ENCODE results near the gene EPOP.

The EPOP gene

DNA sequence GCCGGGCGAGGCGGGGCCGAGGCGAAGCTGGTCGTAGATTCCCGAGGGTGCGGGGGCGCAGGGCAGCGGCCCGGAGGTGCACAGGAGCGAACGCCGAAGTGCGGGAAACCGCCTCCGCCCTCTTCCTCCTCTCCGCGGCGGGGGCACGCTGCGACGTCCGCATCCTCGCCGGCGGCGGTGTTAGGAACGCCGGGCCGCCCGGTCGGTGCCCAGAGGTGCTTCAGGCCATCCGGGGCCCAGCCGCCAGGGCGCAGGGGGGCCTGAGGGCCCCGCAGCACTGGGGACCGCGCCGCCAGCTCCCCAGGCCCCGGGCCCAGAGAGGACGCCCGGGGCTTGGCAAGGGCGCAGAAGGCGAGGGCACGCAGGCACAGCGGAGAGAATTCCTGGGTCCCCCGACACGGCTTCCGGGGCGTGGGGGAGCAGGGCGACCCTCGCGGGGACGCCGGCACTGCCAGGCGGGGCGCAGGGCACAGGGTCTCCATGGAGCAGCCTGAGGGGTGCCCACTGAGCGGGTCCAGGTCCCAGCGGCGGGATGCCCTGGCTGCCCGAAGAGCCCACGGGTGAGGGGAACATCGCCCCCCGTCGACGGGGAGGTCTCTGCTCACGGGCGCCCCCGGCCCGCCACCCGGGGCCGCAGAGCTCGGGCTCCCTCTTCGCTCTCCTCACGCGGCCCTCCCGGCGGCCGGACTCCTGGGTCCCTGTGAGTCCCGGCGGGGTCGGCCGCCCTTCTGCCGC is 576 bp downstream of the EPOP start:
- no peaks in the 10 kb centered on the region for H3K9me3 ChIP-seq (ENCODE audit: control insufficient read depth in 5 of 5, low read length in 5 of 5)
- peaks cover 22 to 47% (median 33%) of the 10 kb centered on the region in 5 donors for H3K27me3 ChIP-seq (ENCODE audit: control insufficient read depth in 5 of 5, insufficient read depth in 4 of 5, low read length in 5 of 5)
- H3K27ac ChIP-seq (ENCODE audit: low read depth, low read length): no peak overlapping the region
- H3K9ac ChIP-seq (ENCODE audit: low read length in 5 of 5): peak overlapping the region in 3 of 5 donors; percentile 68 to 74 (median 68)
- H3K36me3 ChIP-seq (ENCODE audit: control insufficient read depth in 5 of 5, insufficient read depth in 5 of 5, low read length in 5 of 5): no peaks in the 10 kb centered on the region
- H3K4me3 ChIP-seq (ENCODE audit: low read depth in 1 of 5, low read length in 5 of 5): peak overlapping the region in 4 of 5 donors; percentile 44 to 65 (median 51)
- H3K4me1 ChIP-seq (ENCODE audit: control insufficient read depth in 5 of 5, insufficient read depth in 5 of 5, low read length in 5 of 5): peaks cover 0 to 30% (median 19%) of the 10 kb centered on the region in 5 donors

DNA sequence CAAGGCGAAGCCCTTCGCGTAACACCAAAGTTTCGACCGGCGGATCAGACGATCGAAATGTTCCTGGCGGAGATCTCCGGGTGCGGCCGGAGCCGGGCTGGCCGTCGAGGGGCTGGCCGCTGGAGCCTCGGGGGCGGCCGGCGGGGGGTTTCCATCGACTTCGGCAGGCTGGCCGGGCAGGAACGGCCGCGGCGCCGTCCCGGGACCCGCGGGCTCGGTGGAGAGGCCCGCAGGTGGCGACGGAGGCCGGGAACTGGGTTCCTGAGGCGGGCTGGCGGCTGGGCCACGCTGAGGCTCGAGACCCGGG is 1.1 kb downstream of the EPOP start:
- Histone ChIP-seq H3K9me3 (ENCODE audit: control insufficient read depth in 5 of 5, low read length in 5 of 5) (no peaks in the 10 kb centered on the region), H3K9ac (ENCODE audit: low read length in 5 of 5) (no peak overlapping the region), H3K27ac (ENCODE audit: low read depth, low read length) (no peak overlapping the region), H3K4me1 (ENCODE audit: control insufficient read depth in 5 of 5, insufficient read depth in 5 of 5, low read length in 5 of 5) (peaks cover 0 to 30% (median 19%) of the 10 kb centered on the region in 5 donors), H3K4me3 (ENCODE audit: low read depth in 1 of 5, low read length in 5 of 5) (peak overlapping the region in 2 of 5 donors; percentile 50 to 65), H3K27me3 (ENCODE audit: control insufficient read depth in 5 of 5, insufficient read depth in 4 of 5, low read length in 5 of 5) (peaks cover 25 to 50% (median 36%) of the 10 kb centered on the region in 5 donors), H3K36me3 (ENCODE audit: control insufficient read depth in 5 of 5, insufficient read depth in 5 of 5, low read length in 5 of 5) (no peaks in the 10 kb centered on the region)

- H3K36me3 ChIP-seq (ENCODE audit: control insufficient read depth in 5 of 5, insufficient read depth in 5 of 5, low read length in 5 of 5): no peaks in the 10 kb centered on the region
- no peaks in the 10 kb centered on the region for H3K9me3 ChIP-seq (ENCODE audit: control insufficient read depth in 5 of 5, low read length in 5 of 5)
- peaks cover 0 to 30% (median 19%) of the 10 kb centered on the region in 5 donors for H3K4me1 ChIP-seq (ENCODE audit: control insufficient read depth in 5 of 5, insufficient read depth in 5 of 5, low read length in 5 of 5)
- H3K4me3 ChIP-seq (ENCODE audit: low read depth in 1 of 5, low read length in 5 of 5): peak overlapping the region in 2 of 5 donors; percentile 50 to 65
- H3K27me3 ChIP-seq (ENCODE audit: control insufficient read depth in 5 of 5, insufficient read depth in 4 of 5, low read length in 5 of 5): peaks cover 25 to 50% (median 36%) of the 10 kb centered on the region in 5 donors
- H3K27ac ChIP-seq (ENCODE audit: low read depth, low read length): no peak overlapping the region
- H3K9ac ChIP-seq (ENCODE audit: low read length in 5 of 5): no peak overlapping the region
Measured at GRCh38 chr17:38672788-38673706, 1.7 kb downstream of the EPOP start.

DNA sequence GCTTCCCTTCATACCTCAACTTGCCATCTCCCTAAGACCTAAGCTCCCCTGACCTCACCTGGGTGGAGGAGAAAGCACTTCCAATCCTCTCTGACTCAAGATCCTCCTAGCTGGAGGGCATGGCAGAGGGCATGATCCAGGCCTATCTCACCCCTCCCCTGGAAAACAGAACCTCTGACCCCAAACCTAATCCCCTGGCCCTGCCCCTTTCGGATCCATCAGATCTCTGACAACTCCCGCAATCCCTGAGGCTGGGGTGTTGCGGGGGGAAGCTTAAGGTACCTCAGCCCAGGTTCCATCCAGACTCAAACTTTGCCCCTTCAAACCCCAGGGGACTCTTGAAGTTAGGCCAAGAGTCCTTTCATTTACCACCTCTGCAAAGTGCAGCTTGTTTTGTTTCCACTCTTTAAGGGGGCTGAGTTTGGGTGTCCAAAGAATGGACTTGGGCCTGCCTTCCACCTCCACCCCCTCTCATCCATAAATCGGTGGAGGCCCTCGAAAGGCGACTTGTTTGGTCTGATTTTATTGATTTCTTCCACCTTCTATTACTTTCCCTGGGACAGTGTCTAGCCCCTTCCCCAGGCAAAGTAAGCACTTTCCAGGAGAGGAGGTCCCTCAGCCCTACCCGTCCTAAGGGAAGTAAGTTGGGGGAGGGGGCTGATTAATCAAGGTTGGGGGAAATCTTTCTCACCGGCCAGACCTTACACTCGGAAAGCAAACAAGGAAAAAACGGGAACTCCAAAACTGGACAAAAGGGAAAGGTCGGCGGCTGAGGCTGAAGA is 2.6 kb downstream of the EPOP start:
- Histone ChIP-seq H3K4me1 (ENCODE audit: control insufficient read depth in 5 of 5, insufficient read depth in 5 of 5, low read length in 5 of 5) (peaks cover 0 to 27% (median 16%) of the 10 kb centered on the region in 5 donors), H3K27me3 (ENCODE audit: control insufficient read depth in 5 of 5, insufficient read depth in 4 of 5, low read length in 5 of 5) (peaks cover 25 to 50% (median 36%) of the 10 kb centered on the region in 5 donors), H3K4me3 (ENCODE audit: low read depth in 1 of 5, low read length in 5 of 5) (no peak overlapping the region), H3K9me3 (ENCODE audit: control insufficient read depth in 5 of 5, low read length in 5 of 5) (no peaks in the 10 kb centered on the region), H3K9ac (ENCODE audit: low read length in 5 of 5) (no peak overlapping the region), H3K36me3 (ENCODE audit: control insufficient read depth in 5 of 5, insufficient read depth in 5 of 5, low read length in 5 of 5) (no peaks in the 10 kb centered on the region), H3K27ac (ENCODE audit: low read depth, low read length) (no peak overlapping the region)

GRCh38 chr17:38669520-38669919 is 5.2 kb downstream of the EPOP start:
- H3K27me3 ChIP-seq (ENCODE audit: control insufficient read depth in 5 of 5, insufficient read depth in 4 of 5, low read length in 5 of 5): peaks cover 24 to 43% (median 35%) of the 10 kb centered on the region in 5 donors

DNA sequence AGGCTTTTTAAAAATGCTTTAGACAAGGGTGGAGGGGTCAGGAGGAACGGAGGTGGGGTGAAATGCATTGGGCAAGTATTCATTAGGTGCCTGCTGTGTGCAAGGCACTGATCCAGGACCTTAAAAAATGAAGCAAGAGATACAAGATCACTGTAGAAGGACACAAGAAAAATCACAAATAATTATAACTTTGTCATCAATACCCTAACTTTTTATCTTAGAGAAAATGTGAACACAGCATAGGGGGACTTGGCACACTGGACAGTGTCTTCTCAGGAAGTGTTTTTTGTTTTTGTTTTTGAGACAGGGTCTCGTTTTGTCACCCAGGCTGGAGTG is 7.0 kb downstream of the EPOP start:
- Histone ChIP-seq H3K36me3 (ENCODE audit: control insufficient read depth in 5 of 5, insufficient read depth in 5 of 5, low read length in 5 of 5) (no peaks in the 10 kb centered on the region), H3K27ac (ENCODE audit: low read depth, low read length) (no peak overlapping the region), H3K4me3 (ENCODE audit: low read depth in 1 of 5, low read length in 5 of 5) (no peak overlapping the region), H3K9ac (ENCODE audit: low read length in 5 of 5) (no peak overlapping the region), H3K27me3 (ENCODE audit: control insufficient read depth in 5 of 5, insufficient read depth in 4 of 5, low read length in 5 of 5) (peaks cover 20 to 32% (median 30%) of the 10 kb centered on the region in 5 donors), H3K9me3 (ENCODE audit: control insufficient read depth in 5 of 5, low read length in 5 of 5) (no peaks in the 10 kb centered on the region), H3K4me1 (ENCODE audit: control insufficient read depth in 5 of 5, insufficient read depth in 5 of 5, low read length in 5 of 5) (no peaks in the 10 kb centered on the region)

More at GRCh38 chr17:38669520-38669919, 5.2 kb downstream of the EPOP start:
- Histone ChIP-seq H3K4me1 (ENCODE audit: control insufficient read depth in 5 of 5, insufficient read depth in 5 of 5, low read length in 5 of 5) (peaks cover 0 to 12% (median 7%) of the 10 kb centered on the region in 5 donors), H3K9me3 (ENCODE audit: control insufficient read depth in 5 of 5, low read length in 5 of 5) (no peaks in the 10 kb centered on the region), H3K36me3 (ENCODE audit: control insufficient read depth in 5 of 5, insufficient read depth in 5 of 5, low read length in 5 of 5) (no peaks in the 10 kb centered on the region), H3K9ac (ENCODE audit: low read length in 5 of 5) (no peak overlapping the region), H3K27ac (ENCODE audit: low read depth, low read length) (no peak overlapping the region), H3K4me3 (ENCODE audit: low read depth in 1 of 5, low read length in 5 of 5) (no peak overlapping the region)

DNA sequence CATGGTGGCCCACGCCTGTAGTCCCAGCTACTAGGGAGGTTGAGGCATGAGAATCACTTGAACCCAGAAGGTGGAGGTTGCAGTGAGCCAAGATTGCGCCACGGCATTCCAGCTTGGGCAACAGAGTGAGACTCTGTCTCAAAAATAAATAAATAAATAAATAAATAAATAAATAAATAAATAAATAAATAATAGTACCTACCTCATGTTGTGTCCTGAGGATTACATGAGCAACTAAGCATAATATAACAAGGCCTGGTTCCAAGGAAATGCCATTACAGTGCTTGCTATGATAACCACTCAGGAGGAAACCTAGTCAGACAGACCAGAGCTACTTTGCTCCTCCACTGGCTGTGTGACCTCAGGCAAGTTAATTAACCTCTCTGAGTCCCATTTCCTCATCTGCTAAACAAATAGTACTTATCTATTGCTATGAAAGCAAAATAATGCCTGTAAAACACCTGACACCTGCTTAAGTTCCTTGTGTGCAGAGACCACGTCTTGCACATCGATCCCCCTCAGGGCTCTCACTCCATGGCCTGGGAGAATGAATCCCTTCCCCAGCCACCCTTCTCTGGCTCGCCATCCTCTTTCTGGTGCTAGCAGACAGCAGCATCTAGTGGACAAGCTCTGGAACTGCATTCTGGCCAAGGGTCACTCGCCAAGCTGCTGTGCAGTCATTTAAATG is 7.5 kb downstream of the EPOP start:
- H3K27ac ChIP-seq (ENCODE audit: low read depth, low read length): no peak overlapping the region
- H3K27me3 ChIP-seq (ENCODE audit: control insufficient read depth in 5 of 5, insufficient read depth in 4 of 5, low read length in 5 of 5): peaks cover 19 to 27% (median 26%) of the 10 kb centered on the region in 5 donors
- H3K4me3 ChIP-seq (ENCODE audit: low read depth in 1 of 5, low read length in 5 of 5): no peak overlapping the region

DNA sequence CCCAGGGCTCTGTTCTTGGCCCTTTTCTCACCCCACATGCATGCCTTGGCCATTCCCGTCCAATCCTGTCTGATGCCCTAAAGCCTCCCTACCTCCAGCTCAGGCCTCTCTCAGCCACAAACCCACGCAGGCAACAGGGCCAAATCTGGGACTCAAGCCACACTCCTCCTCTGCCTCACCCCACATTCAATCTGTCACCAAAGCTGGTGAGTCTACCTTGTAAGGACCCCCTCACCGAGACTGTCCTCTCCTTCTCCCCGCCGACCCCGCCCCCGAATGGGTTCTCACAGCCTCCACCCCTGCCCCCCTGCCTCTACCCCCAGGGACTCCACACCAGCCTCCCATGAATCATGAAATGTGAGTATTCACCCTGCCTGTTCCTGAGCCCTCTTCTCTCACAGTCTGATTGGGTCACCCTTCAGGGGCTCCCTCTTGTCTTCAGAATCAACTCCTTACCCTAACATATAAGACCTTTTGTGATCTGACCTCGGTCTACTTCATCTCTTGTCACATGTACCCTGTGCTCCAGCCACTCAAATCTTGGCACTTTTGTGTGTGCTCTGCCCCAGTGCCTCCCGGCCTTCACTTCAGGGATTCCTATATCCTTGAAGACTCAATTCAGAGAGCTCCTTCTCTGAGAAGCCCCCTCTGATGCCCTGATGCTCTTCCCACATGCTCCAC is 10.7 kb downstream of the EPOP start:
- Histone ChIP-seq H3K9ac (ENCODE audit: low read length in 5 of 5) (no peak overlapping the region), H3K9me3 (ENCODE audit: control insufficient read depth in 5 of 5, low read length in 5 of 5) (no peaks in the 10 kb centered on the region), H3K36me3 (ENCODE audit: control insufficient read depth in 5 of 5, insufficient read depth in 5 of 5, low read length in 5 of 5) (no peaks in the 10 kb centered on the region), H3K27me3 (ENCODE audit: control insufficient read depth in 5 of 5, insufficient read depth in 4 of 5, low read length in 5 of 5) (peaks cover 1 to 9% (median 2%) of the 10 kb centered on the region in 5 donors), H3K4me1 (ENCODE audit: control insufficient read depth in 5 of 5, insufficient read depth in 5 of 5, low read length in 5 of 5) (peaks cover 0 to 8% (median 6%) of the 10 kb centered on the region in 5 donors), H3K4me3 (ENCODE audit: low read depth in 1 of 5, low read length in 5 of 5) (no peak overlapping the region), H3K27ac (ENCODE audit: low read depth, low read length) (no peak overlapping the region)

More for the DNA sequence above, 7.5 kb downstream of the EPOP start:
- Histone ChIP-seq H3K9me3 (ENCODE audit: control insufficient read depth in 5 of 5, low read length in 5 of 5) (no peaks in the 10 kb centered on the region), H3K36me3 (ENCODE audit: control insufficient read depth in 5 of 5, insufficient read depth in 5 of 5, low read length in 5 of 5) (no peaks in the 10 kb centered on the region), H3K9ac (ENCODE audit: low read length in 5 of 5) (no peak overlapping the region), H3K4me1 (ENCODE audit: control insufficient read depth in 5 of 5, insufficient read depth in 5 of 5, low read length in 5 of 5) (no peaks in the 10 kb centered on the region)
